Mesenchymal stem cell (in vitro differentiated cells and primary cell): ENCODE measurements around the gene MICAL2.

Source experiments
- DNase-seq: peaks from one replicate; pipeline ENCODE4 v3.0.0-alpha.2; 2013
- H2AFZ ChIP-seq: one replicate; pipeline ENCODE4 v1.6.1; 2013; ENCODE audit warnings: low read depth, mild to moderate bottlenecking, control low read depth, inconsistent platforms, low read length, moderate library complexity
- H2AK5ac ChIP-seq: 2 replicates; pipeline ENCODE4 v1.6.1; 2013; ENCODE audit warnings: low read length, moderate library complexity, mild to moderate bottlenecking, inconsistent platforms; ENCODE audit not compliant: severe bottlenecking
- H2BK120ac ChIP-seq: one replicate; pipeline ENCODE4 v1.6.1; 2013; ENCODE audit warnings: low read depth, mild to moderate bottlenecking, inconsistent platforms, low read length, moderate library complexity
- H2BK12ac ChIP-seq, 2 experiments: one replicate each; pipeline ENCODE4 v1.6.1; 2013; ENCODE audit warnings: inconsistent platforms in 2 of 2, low read length in 2 of 2, mild to moderate bottlenecking in 2 of 2, moderate library complexity in 2 of 2, control low read depth in 1 of 2
- H2BK15ac ChIP-seq: one replicate; pipeline ENCODE4 v1.6.1; 2013; ENCODE audit warnings: mild to moderate bottlenecking, low read depth, inconsistent platforms; ENCODE audit not compliant: poor library complexity, severe bottlenecking
- H2BK5ac ChIP-seq: 2 replicates; pipeline ENCODE4 v1.6.1; 2013; ENCODE audit warnings: low read depth, mild to moderate bottlenecking, low read length, control low read depth, inconsistent platforms; ENCODE audit not compliant: poor library complexity, severe bottlenecking
- H3K14ac ChIP-seq, 2 experiments: one replicate each; pipeline ENCODE4 v1.6.1; 2013; ENCODE audit warnings: inconsistent platforms in 2 of 2, low read length in 2 of 2, control low read depth in 1 of 2, mild to moderate bottlenecking in 1 of 2, moderate library complexity in 1 of 2
- H3K18ac ChIP-seq, 2 experiments: one replicate each; pipeline ENCODE4 v1.6.1; 2013; ENCODE audit warnings: inconsistent platforms in 2 of 2, low read length in 2 of 2, control low read depth in 1 of 2, low read depth in 1 of 2, mild to moderate bottlenecking in 1 of 2
- H3K23ac ChIP-seq, 2 experiments: one replicate each; pipeline ENCODE4 v1.6.1; 2013; ENCODE audit warnings: inconsistent platforms in 2 of 2, low read length in 2 of 2, mild to moderate bottlenecking in 2 of 2, moderate library complexity in 2 of 2, control low read depth in 1 of 2
- H3K27ac ChIP-seq: 2 replicates; pipeline ENCODE4 v1.5.1; 2013; ENCODE audit warnings: mild to moderate bottlenecking, moderate library complexity, low read length, control low read depth, inconsistent platforms; ENCODE audit not compliant: poor library complexity, severe bottlenecking
- H3K27me3 ChIP-seq, 2 experiments: 2 replicates each; pipeline versions ENCODE4 v1.6.1 to v1.7.0; 2013; ENCODE audit warnings: low read length in 2 of 2, mild to moderate bottlenecking in 2 of 2, moderate library complexity in 2 of 2, control low read depth in 1 of 2, inconsistent platforms in 1 of 2; ENCODE audit not compliant: control insufficient read depth in 1 of 2, insufficient read depth in 1 of 2
- H3K36me3 ChIP-seq, 2 experiments: 2 replicates each; pipeline versions ENCODE4 v1.6.1 to v1.7.0; 2013; ENCODE audit warnings: low read length in 2 of 2, control low read depth in 1 of 2, inconsistent platforms in 1 of 2, low read depth in 1 of 2, mild to moderate bottlenecking in 1 of 2; ENCODE audit not compliant: insufficient read depth in 2 of 2, control insufficient read depth in 1 of 2
- H3K4ac ChIP-seq, 2 experiments: one replicate each; pipeline ENCODE4 v1.6.1; 2013; ENCODE audit warnings: inconsistent platforms in 2 of 2, low read length in 2 of 2, mild to moderate bottlenecking in 2 of 2, moderate library complexity in 2 of 2, control low read depth in 1 of 2, low read depth in 1 of 2
- H3K4me1 ChIP-seq: 2 replicates; pipeline ENCODE4 v1.6.1; 2013; ENCODE audit warnings: low read depth, low read length, control low read depth; ENCODE audit not compliant: control insufficient read depth, insufficient read depth
- H3K4me2 ChIP-seq: 2 replicates; pipeline ENCODE4 v1.6.1; 2013; ENCODE audit warnings: low read length, mild to moderate bottlenecking, inconsistent platforms; ENCODE audit not compliant: poor library complexity, severe bottlenecking
- H3K4me3 ChIP-seq, 2 experiments: 2 replicates each; pipeline versions ENCODE4 v1.5.1 to v1.7.0; 2013; ENCODE audit warnings: low read length in 2 of 2, mild to moderate bottlenecking in 2 of 2, control low read depth in 1 of 2, low read depth in 1 of 2; ENCODE audit not compliant: insufficient read depth in 1 of 2
- H3K79me1 ChIP-seq: replicated peaks from 2 replicates; pipeline ENCODE4 v1.6.1; 2013; ENCODE audit warnings: mild to moderate bottlenecking, control low read depth, low read length, inconsistent platforms; ENCODE audit not compliant: poor library complexity, severe bottlenecking
- H3K9ac ChIP-seq: 2 replicates; pipeline ENCODE4 v1.7.0; 2013; ENCODE audit warnings: mild to moderate bottlenecking, low read length, moderate library complexity
- H3K9me3 ChIP-seq: 2 replicates; pipeline ENCODE4 v1.7.0; 2013; ENCODE audit warnings: mild to moderate bottlenecking, low read length; ENCODE audit not compliant: control insufficient read depth
- H4K8ac ChIP-seq: one replicate; pipeline ENCODE4 v1.6.1; 2013; ENCODE audit warnings: inconsistent platforms, mild to moderate bottlenecking, low read length, moderate library complexity
- H4K91ac ChIP-seq: one replicate; pipeline ENCODE4 v1.6.1; 2013; ENCODE audit warnings: mild to moderate bottlenecking, low read length, inconsistent platforms
- WGBS: methylation state at CpG from one replicate; pipeline ENCODE4 v1.1.7; 2013; ENCODE audit warnings: mixed read lengths; 5-methylcytosine and 5-hydroxymethylcytosine counted together

MICAL2 gene

GRCh38 chr11:12246989-12247388, 136.6 kb downstream of the MICAL2 start:
- Histone ChIP-seq H3K4me1 (peaks cover 12% of the 10 kb centered on the region), H3K14ac (no peak overlapping the region), H2BK12ac (no peak overlapping the region), H3K9me3 (no peaks in the 10 kb centered on the region), H3K18ac (no peak overlapping the region), H2AFZ (no peak overlapping the region), H4K8ac (no peak overlapping the region), H3K4ac (no peak overlapping the region), H3K27me3 (no peaks in the 10 kb centered on the region), H2BK5ac (no peak overlapping the region), H4K91ac (no peak overlapping the region), H3K79me1 (peaks cover 11% of the 10 kb centered on the region), H3K23ac (no peak overlapping the region), H2BK120ac (no peak overlapping the region), H2BK15ac (no peak overlapping the region), H3K9ac (no peak overlapping the region), H3K27ac (no peak overlapping the region), H3K4me2 (no peak overlapping the region), H2AK5ac (no peak overlapping the region), H3K36me3 (peaks cover 19 to 58% of the 10 kb centered on the region in 2 experiments), H3K4me3 (no peak overlapping the region)
- 96% methylated on average over 4 of the region's 4 CpGs for WGBS
- DNase-seq = no peak

- no peak overlapping the region for H3K4me2 ChIP-seq
- no peak overlapping the region for H3K14ac ChIP-seq
- 93% methylated on average over 3 of the region's 3 CpGs for WGBS
- H2BK15ac ChIP-seq = no peak overlapping the region
- H2BK5ac ChIP-seq = no peak overlapping the region
- H4K91ac ChIP-seq = no peak overlapping the region
- peaks cover 12% of the 10 kb centered on the region for H3K4me1 ChIP-seq
- no peak overlapping the region for H2AFZ ChIP-seq
- no peak overlapping the region for H2BK12ac ChIP-seq
- no peak for DNase-seq
- H3K27ac ChIP-seq = no peak overlapping the region
- peaks cover 5% of the 10 kb centered on the region for H3K79me1 ChIP-seq
- H3K9ac ChIP-seq = peak overlapping the region; percentile 11
- peak overlapping the region in 1 of 2 experiments; percentile 31 for H3K4me3 ChIP-seq
- H3K27me3 ChIP-seq = no peaks in the 10 kb centered on the region
- no peak overlapping the region for H2BK120ac ChIP-seq
- no peak overlapping the region for H4K8ac ChIP-seq
- peaks cover 19 to 58% of the 10 kb centered on the region in 2 experiments for H3K36me3 ChIP-seq
- H3K4ac ChIP-seq = no peak overlapping the region
- H3K23ac ChIP-seq = no peak overlapping the region
- H3K9me3 ChIP-seq = no peaks in the 10 kb centered on the region
- H3K18ac ChIP-seq = no peak overlapping the region
- H2AK5ac ChIP-seq = no peak overlapping the region
These were observed 137.3 kb downstream of the MICAL2 start for GRCh38 chr11:12247543-12248254.

- Histone ChIP-seq H3K18ac (no peak overlapping the region), H3K4me1 (peaks cover 12% of the 10 kb centered on the region), H3K36me3 (peaks cover 14 to 64% of the 10 kb centered on the region in 2 experiments), H2BK15ac (no peak overlapping the region), H3K4ac (no peak overlapping the region), H4K91ac (no peak overlapping the region), H3K4me2 (no peak overlapping the region), H3K4me3 (peak overlapping the region in 1 of 2 experiments; percentile 31), H3K23ac (no peak overlapping the region), H2AFZ (no peak overlapping the region), H3K27ac (no peak overlapping the region), H2AK5ac (no peak overlapping the region), H4K8ac (no peak overlapping the region), H3K27me3 (no peaks in the 10 kb centered on the region), H2BK5ac (no peak overlapping the region), H2BK120ac (no peak overlapping the region), H3K14ac (no peak overlapping the region), H3K79me1 (peaks cover 5% of the 10 kb centered on the region), H3K9me3 (no peaks in the 10 kb centered on the region), H2BK12ac (no peak overlapping the region), H3K9ac (peak overlapping the region; percentile 11)
- DNase-seq = peak; percentile 64
- WGBS = 65% methylated on average over 5 of the region's 5 CpGs
These were observed 137.9 kb downstream of the MICAL2 start for GRCh38 chr11:12248330-12248729.

GRCh38 chr11:12249590-12250260, 139.3 kb downstream of the MICAL2 start:
- Histone ChIP-seq H3K4ac (no peak overlapping the region), H4K91ac (peak overlapping the region; percentile 4), H3K36me3 (peaks cover 14 to 70% of the 10 kb centered on the region in 2 experiments), H4K8ac (no peak overlapping the region), H2AK5ac (no peak overlapping the region), H3K79me1 (peaks cover 6% of the 10 kb centered on the region), H2BK12ac (no peak overlapping the region), H3K9me3 (no peaks in the 10 kb centered on the region), H2AFZ (no peak overlapping the region), H2BK15ac (no peak overlapping the region), H3K4me1 (peaks cover 9% of the 10 kb centered on the region), H3K9ac (no peak overlapping the region), H3K4me3 (no peak overlapping the region), H3K23ac (no peak overlapping the region), H3K4me2 (no peak overlapping the region), H2BK120ac (no peak overlapping the region), H3K18ac (no peak overlapping the region), H2BK5ac (no peak overlapping the region), H3K27me3 (no peaks in the 10 kb centered on the region), H3K27ac (no peak overlapping the region), H3K14ac (no peak overlapping the region)
- DNase-seq = no peak
- WGBS = 94% methylated on average over 20 of the region's 20 CpGs
